ENCODE measurements around the gene SRRT. TPM values are rescaled to one million over a fixed set of nuclear protein-coding genes. Genes with fewer than 3 reads are reported as not detected.
"Not testable (repeated sequence)": the region's sequence is repeated elsewhere in the genome, so short reads cannot be mapped to it uniquely, and the experiment has no call there.

SRRT gene
- total and polyA plus RNA-seq, 2 donors from 2014 or later: 58.2 to 127 TPM

DNA sequence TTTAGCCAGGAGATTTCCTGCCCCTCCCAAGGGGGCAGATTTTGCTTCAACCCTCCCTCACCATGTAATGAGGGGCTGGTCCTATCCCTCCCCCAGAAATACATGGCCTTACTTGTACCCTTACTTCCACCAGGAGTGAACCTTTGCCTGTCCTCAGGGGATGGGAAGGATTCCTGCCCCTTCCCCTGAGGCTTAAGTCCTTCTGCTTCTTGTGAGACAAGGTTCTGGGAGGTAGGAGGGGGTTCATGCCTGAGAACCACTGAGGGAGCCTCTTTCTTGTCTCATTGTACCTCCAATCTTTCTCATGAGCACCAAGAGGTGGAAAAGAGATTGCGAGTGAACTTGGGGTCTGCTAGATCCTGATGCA is 54.9 kb downstream of the SRRT start:
- H3K9me3 ChIP-seq (ENCODE audit: control insufficient read depth in 2 of 3, insufficient read depth in 1 of 3, low read length in 3 of 3): peaks cover 0 to 4% (median 0%) of the 10 kb centered on the region in 3 donors
- H3K9ac ChIP-seq (ENCODE audit: low read length in 3 of 3): no peak overlapping the region
- TF ChIP-seq, protein P1, sequence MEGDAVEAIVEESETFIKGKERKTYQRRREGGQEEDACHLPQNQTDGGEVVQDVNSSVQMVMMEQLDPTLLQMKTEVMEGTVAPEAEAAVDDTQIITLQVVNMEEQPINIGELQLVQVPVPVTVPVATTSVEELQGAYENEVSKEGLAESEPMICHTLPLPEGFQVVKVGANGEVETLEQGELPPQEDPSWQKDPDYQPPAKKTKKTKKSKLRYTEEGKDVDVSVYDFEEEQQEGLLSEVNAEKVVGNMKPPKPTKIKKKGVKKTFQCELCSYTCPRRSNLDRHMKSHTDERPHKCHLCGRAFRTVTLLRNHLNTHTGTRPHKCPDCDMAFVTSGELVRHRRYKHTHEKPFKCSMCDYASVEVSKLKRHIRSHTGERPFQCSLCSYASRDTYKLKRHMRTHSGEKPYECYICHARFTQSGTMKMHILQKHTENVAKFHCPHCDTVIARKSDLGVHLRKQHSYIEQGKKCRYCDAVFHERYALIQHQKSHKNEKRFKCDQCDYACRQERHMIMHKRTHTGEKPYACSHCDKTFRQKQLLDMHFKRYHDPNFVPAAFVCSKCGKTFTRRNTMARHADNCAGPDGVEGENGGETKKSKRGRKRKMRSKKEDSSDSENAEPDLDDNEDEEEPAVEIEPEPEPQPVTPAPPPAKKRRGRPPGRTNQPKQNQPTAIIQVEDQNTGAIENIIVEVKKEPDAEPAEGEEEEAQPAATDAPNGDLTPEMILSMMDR (IDR thresholded peaks at IDR 0.05; ENCODE audit: borderline replicate concordance, extremely low read depth, insufficient read depth): no peak
- no peak overlapping the region for H3K27ac ChIP-seq (ENCODE audit: low read depth in 2 of 2, low read length in 2 of 2)
- H3K27me3 ChIP-seq (ENCODE audit: control insufficient read depth, insufficient read depth, low read length): no peaks in the 10 kb centered on the region
- no peak overlapping the region for H3K4me3 ChIP-seq (ENCODE audit: low read length in 3 of 3)
- intact Hi-C loops (cut with DNase I): no loop called here
- no peaks in the 10 kb centered on the region for H3K4me1 ChIP-seq (ENCODE audit: control insufficient read depth in 2 of 3, insufficient read depth in 2 of 3, low read depth in 1 of 3, low read length in 3 of 3)
- no peaks in the 10 kb centered on the region for H3K36me3 ChIP-seq (ENCODE audit: control insufficient read depth in 2 of 3, insufficient read depth in 3 of 3, low read length in 3 of 3)
- FAIRE-seq (no peak), DNase-seq (no peak)

DNA sequence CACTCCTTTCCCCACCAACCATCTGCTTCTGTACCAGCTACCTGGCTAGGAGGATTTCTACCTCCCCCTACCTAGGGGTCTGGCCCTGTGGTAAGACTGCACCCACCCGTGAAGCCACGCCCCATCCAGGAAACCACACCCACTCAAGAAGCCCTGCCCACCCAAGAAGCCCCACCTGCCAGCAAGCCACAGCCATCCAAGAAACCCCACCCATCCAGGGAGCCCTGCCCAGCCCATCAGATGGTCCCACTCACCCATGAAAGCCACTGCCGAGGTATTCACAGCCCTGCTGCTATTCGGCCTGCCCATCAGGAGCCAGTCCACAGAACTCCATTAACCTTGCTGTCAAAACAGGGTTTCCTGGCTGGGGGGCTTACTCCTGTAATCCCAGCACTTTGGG is 58.8 kb downstream of the SRRT start:
- H3K27me3 ChIP-seq (ENCODE audit: control insufficient read depth, insufficient read depth, low read length): no peaks in the 10 kb centered on the region
- H3K4me1 ChIP-seq (ENCODE audit: control insufficient read depth in 2 of 3, insufficient read depth in 2 of 3, low read depth in 1 of 3, low read length in 3 of 3): no peaks in the 10 kb centered on the region
- FAIRE-seq: no peak
- no peak for DNase-seq
- peaks cover 0 to 4% (median 0%) of the 10 kb centered on the region in 3 donors for H3K9me3 ChIP-seq (ENCODE audit: control insufficient read depth in 2 of 3, insufficient read depth in 1 of 3, low read length in 3 of 3)
- H3K4me3 ChIP-seq (ENCODE audit: low read length in 3 of 3): no peak overlapping the region
- TF ChIP-seq, protein P1 (IDR thresholded peaks at IDR 0.05; ENCODE audit: borderline replicate concordance, extremely low read depth, insufficient read depth): no peak
- H3K36me3 ChIP-seq (ENCODE audit: control insufficient read depth in 2 of 3, insufficient read depth in 3 of 3, low read length in 3 of 3): no peaks in the 10 kb centered on the region
- intact Hi-C loops (cut with DNase I): no loop called here
- H3K9ac ChIP-seq (ENCODE audit: low read length in 3 of 3): no peak overlapping the region
- H3K27ac ChIP-seq (ENCODE audit: low read depth in 2 of 2, low read length in 2 of 2): no peak overlapping the region

DNA sequence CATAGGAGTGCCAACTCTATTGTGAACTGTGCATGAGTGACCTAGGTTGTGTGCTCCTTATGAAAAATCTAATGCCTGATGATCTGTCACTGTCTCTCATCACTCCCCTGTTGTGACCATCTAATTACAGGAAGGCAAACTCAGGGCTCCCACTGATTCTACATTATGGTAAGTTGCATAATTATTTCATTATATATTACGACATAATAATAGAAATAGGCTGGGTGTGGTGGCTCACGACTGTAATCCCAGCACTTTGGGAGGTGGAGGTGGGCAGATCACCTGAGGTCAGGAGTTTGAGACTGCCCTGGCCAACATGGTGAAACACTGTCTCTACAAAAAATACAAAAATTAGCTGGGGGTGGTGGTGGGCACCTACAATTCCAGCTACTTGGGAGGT is 60.5 kb downstream of the SRRT start:
- intact Hi-C loops (cut with DNase I); H3K9me3 ChIP-seq (ENCODE audit: control insufficient read depth in 2 of 3, insufficient read depth in 1 of 3, low read length in 3 of 3); FAIRE-seq; H3K9ac ChIP-seq (ENCODE audit: low read length in 3 of 3); H3K4me3 ChIP-seq (ENCODE audit: low read length in 3 of 3); H3K4me1 ChIP-seq (ENCODE audit: control insufficient read depth in 2 of 3, insufficient read depth in 2 of 3, low read depth in 1 of 3, low read length in 3 of 3); H3K27ac ChIP-seq (ENCODE audit: low read depth in 2 of 2, low read length in 2 of 2); H3K27me3 ChIP-seq (ENCODE audit: control insufficient read depth, insufficient read depth, low read length); H3K36me3 ChIP-seq (ENCODE audit: control insufficient read depth in 2 of 3, insufficient read depth in 3 of 3, low read length in 3 of 3); DNase-seq: not testable (repeated sequence)

DNA sequence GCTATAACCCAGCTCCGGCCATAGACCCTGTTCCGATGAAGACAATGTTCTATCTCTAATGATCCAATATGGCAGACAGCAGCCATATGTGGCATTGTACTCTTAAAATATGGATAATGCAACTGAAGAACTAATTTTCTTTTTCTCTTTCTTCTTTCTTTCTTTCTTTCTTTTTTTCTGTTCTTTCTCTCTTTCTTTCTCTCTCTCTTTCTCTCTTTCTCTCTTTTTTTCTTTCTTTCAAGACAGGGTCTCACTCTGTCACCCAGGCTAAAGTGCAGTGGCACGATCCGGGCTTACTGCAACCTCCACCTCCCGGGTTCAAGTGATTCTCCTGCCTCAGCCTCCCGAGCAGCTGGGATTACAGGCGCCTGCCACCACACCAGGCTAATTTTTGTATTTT is 61.3 kb downstream of the SRRT start:
- H3K4me3 ChIP-seq (ENCODE audit: low read length in 3 of 3); H3K36me3 ChIP-seq (ENCODE audit: control insufficient read depth in 2 of 3, insufficient read depth in 3 of 3, low read length in 3 of 3); H3K27me3 ChIP-seq (ENCODE audit: control insufficient read depth, insufficient read depth, low read length); H3K9ac ChIP-seq (ENCODE audit: low read length in 3 of 3); DNase-seq; H3K9me3 ChIP-seq (ENCODE audit: control insufficient read depth in 2 of 3, insufficient read depth in 1 of 3, low read length in 3 of 3); intact Hi-C loops (cut with DNase I); FAIRE-seq; H3K4me1 ChIP-seq (ENCODE audit: control insufficient read depth in 2 of 3, insufficient read depth in 2 of 3, low read depth in 1 of 3, low read length in 3 of 3); H3K27ac ChIP-seq (ENCODE audit: low read depth in 2 of 2, low read length in 2 of 2): not testable (repeated sequence)

Small RNAs within 50 kb of the gene (microRNA-seq; reads per million reads assigned to microRNA genes)
- not detected for gene MIR6875

Other genes starting within 250 kb of the SRRT start
- gene TFR2, start 233.6 kb upstream of the SRRT start, total RNA-seq: 0.79 TPM
- 0.22 TPM for gene TFR2, start 233.6 kb upstream of the SRRT start, polyA plus RNA-seq (ENCODE audit: insufficient read depth, low read depth, low replicate concordance)
- gene ACTL6B, start 218.7 kb upstream of the SRRT start, total RNA-seq: not detected
- not detected for gene ACTL6B, start 218.7 kb upstream of the SRRT start, polyA plus RNA-seq (ENCODE audit: insufficient read depth, low read depth, low replicate concordance)
- 265 TPM for gene GNB2, start 201.4 kb upstream of the SRRT start, total RNA-seq
- gene GNB2, start 201.4 kb upstream of the SRRT start, polyA plus RNA-seq (ENCODE audit: insufficient read depth, low read depth, low replicate concordance): 234 TPM
- gene GIGYF1, start 180.9 kb upstream of the SRRT start, total RNA-seq: 51.3 TPM
- 11.6 TPM for gene GIGYF1, start 180.9 kb upstream of the SRRT start, polyA plus RNA-seq (ENCODE audit: insufficient read depth, low read depth, low replicate concordance)
- gene POP7, start 169.0 kb upstream of the SRRT start, total RNA-seq: 25.7 TPM
- gene POP7, start 169.0 kb upstream of the SRRT start, polyA plus RNA-seq (ENCODE audit: insufficient read depth, low read depth, low replicate concordance): 41.8 TPM
- gene EPO, start 154.6 kb upstream of the SRRT start, total RNA-seq: not detected
- not detected for gene EPO, start 154.6 kb upstream of the SRRT start, polyA plus RNA-seq (ENCODE audit: insufficient read depth, low read depth, low replicate concordance)
- gene ZAN, start 141.5 kb upstream of the SRRT start, total RNA-seq: not detected
- gene ZAN, start 141.5 kb upstream of the SRRT start, polyA plus RNA-seq (ENCODE audit: insufficient read depth, low read depth, low replicate concordance): not detected
- 65.5 TPM for gene EPHB4, start 47.6 kb upstream of the SRRT start, total RNA-seq
- 33.2 TPM for gene EPHB4, start 47.6 kb upstream of the SRRT start, polyA plus RNA-seq (ENCODE audit: insufficient read depth, low read depth, low replicate concordance)
- gene SLC12A9, start 22.4 kb upstream of the SRRT start, total RNA-seq: 29.9 TPM
- gene SLC12A9, start 22.4 kb upstream of the SRRT start, polyA plus RNA-seq (ENCODE audit: insufficient read depth, low read depth, low replicate concordance): 19.7 TPM
- gene TRIP6, start 7.7 kb upstream of the SRRT start, total RNA-seq: 74.4 TPM
- 92.6 TPM for gene TRIP6, start 7.7 kb upstream of the SRRT start, polyA plus RNA-seq (ENCODE audit: insufficient read depth, low read depth, low replicate concordance)
- 3.4 TPM for gene UFSP1, start 14.6 kb downstream of the SRRT start, total RNA-seq
- 3.8 TPM for gene UFSP1, start 14.6 kb downstream of the SRRT start, polyA plus RNA-seq (ENCODE audit: insufficient read depth, low read depth, low replicate concordance)
- gene ACHE, start 20.8 kb downstream of the SRRT start, total RNA-seq: 3.6 TPM
- gene ACHE, start 20.8 kb downstream of the SRRT start, polyA plus RNA-seq (ENCODE audit: insufficient read depth, low read depth, low replicate concordance): 1.6 TPM
- 39.1 TPM for gene MUC3A, start 74.4 kb downstream of the SRRT start, total RNA-seq
- gene MUC3A, start 74.4 kb downstream of the SRRT start, polyA plus RNA-seq (ENCODE audit: insufficient read depth, low read depth, low replicate concordance): 0.65 TPM
- gene MUC12, start 94.5 kb downstream of the SRRT start, total RNA-seq: 3.8 TPM
- gene MUC12, start 94.5 kb downstream of the SRRT start, polyA plus RNA-seq (ENCODE audit: insufficient read depth, low read depth, low replicate concordance): not detected
- gene MUC17, start 145.0 kb downstream of the SRRT start, total RNA-seq: not detected
- gene MUC17, start 145.0 kb downstream of the SRRT start, polyA plus RNA-seq (ENCODE audit: insufficient read depth, low read depth, low replicate concordance): not detected
- gene TRIM56, start 210.4 kb downstream of the SRRT start, total RNA-seq: 54.5 TPM
- 6.9 TPM for gene TRIM56, start 210.4 kb downstream of the SRRT start, polyA plus RNA-seq (ENCODE audit: insufficient read depth, low read depth, low replicate concordance)